Liver (tissue), 3 donors: ENCODE results near the gene MYRF.

Experiments used
- CTCF ChIP-seq: fragments of 150-350 bp; IDR thresholded peaks from 2 replicates; pipeline ENCODE4 v1.5.1; 2017; ENCODE audit warnings: improper control_type of control experiment, low read depth, low read length; ENCODE audit not compliant: missing input control
- FOXA1 ChIP-seq: IDR thresholded peaks from 2 replicates; pipeline ENCODE4 v1.6.1; 2016; ENCODE audit warnings: antibody characterized with exemption
- HNF4A ChIP-seq, 2 donors: conservative IDR thresholded peaks; 2 replicates each; pipeline ENCODE4 v1.6.1; 2016; ENCODE audit warnings: antibody characterized with exemption in 2 of 2, mild to moderate bottlenecking in 2 of 2
- JUND ChIP-seq, 2 donors: IDR thresholded peaks; 2 replicates each; pipeline ENCODE4 v1.6.1; 2016; ENCODE audit warnings: antibody characterized with exemption in 2 of 2
- MAX ChIP-seq: IDR thresholded peaks from 2 replicates; pipeline ENCODE4 v1.6.1; 2016; ENCODE audit warnings: antibody characterized with exemption
- RAD21 ChIP-seq, 2 donors: IDR thresholded peaks; 2 replicates each; pipeline ENCODE4 v1.6.1; 2016; ENCODE audit warnings: antibody characterized with exemption in 2 of 2, mild to moderate bottlenecking in 2 of 2
- REST ChIP-seq: IDR thresholded peaks from 2 replicates; pipeline ENCODE4 v1.6.1; 2016; ENCODE audit warnings: antibody characterized with exemption, mild to moderate bottlenecking
- SP1 ChIP-seq: IDR thresholded peaks from 2 replicates; pipeline ENCODE4 v1.6.1; 2018; ENCODE audit warnings: antibody characterized with exemption, mild to moderate bottlenecking
- ZBTB33 ChIP-seq: IDR thresholded peaks from 2 replicates; pipeline ENCODE4 v1.6.1; 2016; ENCODE audit warnings: antibody characterized with exemption
- donor health status: healthy.
- donor health status: healthy.

- TF ChIP-seq CTCF (no peak), REST (no peak), FOXA1 (no peak), JUND (IDR thresholded peaks at IDR 0.05) (no peak), MAX (no peak), SP1 (no peak), ZBTB33 (no peak), HNF4A (conservative IDR thresholded peaks at IDR 0.05) (no peak), RAD21 (IDR thresholded peaks at IDR 0.05) (no peak)
These were observed 8.3 kb upstream of the MYRF start for GRCh38 chr11:61744181-61744580.
